HepG2 (cell line): ENCODE results near the gene INO80B. TPM values are rescaled to one million over a fixed set of nuclear protein-coding genes. Genes with fewer than 3 reads are reported as not detected.

Experiments
- BCL6 ChIP-seq: IDR thresholded peaks from 2 replicates; pipeline ENCODE4 v1.6.1; 2016; ENCODE audit warnings: missing genetic modification reagents, missing compliant biosample characterization
- DRAP1 ChIP-seq: IDR thresholded peaks from 2 replicates; pipeline ENCODE4 v1.6.1; 2016; ENCODE audit warnings: missing genetic modification reagents, missing compliant biosample characterization
- KAT7 ChIP-seq: IDR thresholded peaks from 2 replicates; pipeline ENCODE4 v1.6.1; 2018; ENCODE audit warnings: borderline replicate concordance, missing compliant biosample characterization
- KLF15 ChIP-seq: sonication (generic); formaldehyde crosslinking; IDR thresholded peaks from 2 replicates; pipeline ENCODE4 v1.8.1; 2023; ENCODE audit warnings: borderline replicate concordance, mild to moderate bottlenecking, inconsistent platforms, missing genetic modification reagents, mixed read lengths
- NFKBIZ ChIP-seq: IDR thresholded peaks from 2 replicates; pipeline ENCODE4 v1.6.1; 2018; ENCODE audit warnings: missing genetic modification reagents, missing compliant biosample characterization
- NONO ChIP-seq, 2 experiments: fragments of 450-650 bp in 1 of 2; sonication (generic) in 1 of 2; formaldehyde crosslinking in 1 of 2; IDR thresholded peaks in 1 of 2; conservative IDR thresholded peaks in 1 of 2; 2 replicates each; pipeline versions ENCODE4 v1.6.1 to v1.8.0; 2017 to 2022; ENCODE audit warnings: mild to moderate bottlenecking in 1 of 2, missing genetic modification reagents in 1 of 2, moderate library complexity in 1 of 2
- NRL ChIP-seq: sonication (generic); formaldehyde crosslinking; IDR thresholded peaks from 2 replicates; pipeline ENCODE4 v1.5.0; 2020; ENCODE audit warnings: missing genetic modification reagents, mild to moderate bottlenecking, moderate library complexity, borderline replicate concordance
- PHF20 ChIP-seq: sonication (generic); formaldehyde crosslinking; IDR thresholded peaks from 2 replicates; pipeline ENCODE4 v1.5.0; 2020; ENCODE audit warnings: mild to moderate bottlenecking, missing genetic modification reagents
- PHF5A ChIP-seq: IDR thresholded peaks from one replicate; pipeline ENCODE4 v1.6.1; 2018; ENCODE audit warnings: low read depth, missing genetic modification reagents; ENCODE audit not compliant: unreplicated experiment
- POLR2G ChIP-seq: fragments of 200-400 bp; formaldehyde crosslinking; IDR thresholded peaks from 2 replicates; pipeline ENCODE4 v1.6.1; 2018; ENCODE audit warnings: mild to moderate bottlenecking, low read depth, low read length, moderate library complexity
- RBFOX2 ChIP-seq: fragments of 200-400 bp; formaldehyde crosslinking; IDR thresholded peaks from 2 replicates; pipeline ENCODE4 v1.6.1; 2017; ENCODE audit warnings: low read depth, mild to moderate bottlenecking, low read length
- RBM22 ChIP-seq: fragments of 200-400 bp; formaldehyde crosslinking; optimal IDR thresholded peaks from 2 replicates; pipeline ENCODE3; 2017; ENCODE audit warnings: mild to moderate bottlenecking, low read length, moderate library complexity
- SMYD3 ChIP-seq: sonication (generic); formaldehyde crosslinking; IDR thresholded peaks from 2 replicates; pipeline ENCODE4 v1.8.1; 2023; ENCODE audit warnings: mild to moderate bottlenecking, missing genetic modification reagents
- SPEN ChIP-seq: sonication (generic); formaldehyde crosslinking; IDR thresholded peaks from 2 replicates; pipeline ENCODE4 v1.5.1; 2020; ENCODE audit warnings: low read depth, mild to moderate bottlenecking, missing genetic modification reagents
- TOPORS ChIP-seq: sonication (generic); formaldehyde crosslinking; IDR thresholded peaks from 2 replicates; pipeline ENCODE4 v1.8.0; 2023; ENCODE audit warnings: mild to moderate bottlenecking, missing genetic modification reagents
- USF2 ChIP-seq, 2 experiments: sonication (generic) in 1 of 2; formaldehyde crosslinking in 1 of 2; IDR thresholded peaks; 2 replicates each; pipeline versions ENCODE4 v1.5.1 to v1.6.1; 2011 to 2020; ENCODE audit warnings: borderline replicate concordance in 1 of 2, low read depth in 1 of 2, low read length in 1 of 2, mild to moderate bottlenecking in 1 of 2, missing genetic modification reagents in 1 of 2, moderate library complexity in 1 of 2
- ZFP41 ChIP-seq: sonication (generic); formaldehyde crosslinking; IDR thresholded peaks from 2 replicates; pipeline ENCODE4 v1.4.0; 2020; ENCODE audit warnings: mild to moderate bottlenecking, missing genetic modification reagents, borderline replicate concordance
- ZNF274 ChIP-seq: sonication (generic); formaldehyde crosslinking; IDR thresholded peaks from 2 replicates; pipeline ENCODE4 v1.5.1; 2020; ENCODE audit warnings: mild to moderate bottlenecking, missing genetic modification reagents
- ZNF414 ChIP-seq: sonication (generic); formaldehyde crosslinking; IDR thresholded peaks from 2 replicates; pipeline ENCODE4 v1.5.0; 2020; ENCODE audit warnings: missing genetic modification reagents
- ZNF431 ChIP-seq: sonication (generic); formaldehyde crosslinking; IDR thresholded peaks from 2 replicates; pipeline ENCODE4 v1.9.0; 2022; ENCODE audit warnings: missing genetic modification reagents, low read depth, mild to moderate bottlenecking, borderline replicate concordance
- ZNF530 ChIP-seq: sonication (generic); formaldehyde crosslinking; IDR thresholded peaks from 2 replicates; pipeline ENCODE4 v1.5.0; 2020; ENCODE audit warnings: low read depth, mild to moderate bottlenecking, missing genetic modification reagents
- ZNF607 ChIP-seq: sonication (generic); formaldehyde crosslinking; IDR thresholded peaks from 2 replicates; pipeline ENCODE4 v1.5.1; 2020; ENCODE audit warnings: missing genetic modification reagents, mild to moderate bottlenecking, borderline replicate concordance
- ZSCAN30 ChIP-seq: sonication (generic); formaldehyde crosslinking; IDR thresholded peaks from 2 replicates; pipeline ENCODE4 v1.5.0; 2020; ENCODE audit warnings: mild to moderate bottlenecking, missing genetic modification reagents
- polyA plus RNA-seq, 8 experiments: library from polyadenylated mRNA; depleted of rRNA in 3 of 8; stranded (reverse) in 7 of 8; unstranded in 1 of 8; fragments of >200 nt; fragmentation: Illumina TruSeq in 4 of 8; extraction: Trizol in 4 of 8; gene quantifications; 2 replicates each; pipeline versions ENCODE4 v1.2.1 to v1.2.3, GENCODE V29; 2011 to 2016; ENCODE audit warnings: low read depth in 4 of 8, missing spikeins in 1 of 8, mixed read lengths in 1 of 8; ENCODE audit not compliant: insufficient read depth in 1 of 8
- total RNA-seq, 5 experiments: library from RNA; depleted of rRNA; stranded (reverse); fragments of >200 nt; fragmentation: Illumina TruSeq; extraction: Trizol; gene quantifications; 2 replicates each; pipeline ENCODE4 v1.2.3, GENCODE V29; 2016; ENCODE audit warnings: low read depth in 1 of 5
- TF ChIP-seq, protein P1 (sequence below): sonication (generic); formaldehyde crosslinking; IDR thresholded peaks from 2 replicates; pipeline ENCODE4 v1.5.1; 2020; ENCODE audit warnings: mild to moderate bottlenecking, moderate library complexity, missing genetic modification reagents

INO80B gene
- total and polyA plus RNA-seq, 2 of the 13 experiments (the other 11 are each of a cell fraction or from before 2014, with no cell fraction given) = 6.2 to 14.5 TPM

GRCh38 chr2:74497777-74498499 lies 43.1 kb downstream of the INO80B start (continued):
- TF ChIP-seq, protein P1, sequence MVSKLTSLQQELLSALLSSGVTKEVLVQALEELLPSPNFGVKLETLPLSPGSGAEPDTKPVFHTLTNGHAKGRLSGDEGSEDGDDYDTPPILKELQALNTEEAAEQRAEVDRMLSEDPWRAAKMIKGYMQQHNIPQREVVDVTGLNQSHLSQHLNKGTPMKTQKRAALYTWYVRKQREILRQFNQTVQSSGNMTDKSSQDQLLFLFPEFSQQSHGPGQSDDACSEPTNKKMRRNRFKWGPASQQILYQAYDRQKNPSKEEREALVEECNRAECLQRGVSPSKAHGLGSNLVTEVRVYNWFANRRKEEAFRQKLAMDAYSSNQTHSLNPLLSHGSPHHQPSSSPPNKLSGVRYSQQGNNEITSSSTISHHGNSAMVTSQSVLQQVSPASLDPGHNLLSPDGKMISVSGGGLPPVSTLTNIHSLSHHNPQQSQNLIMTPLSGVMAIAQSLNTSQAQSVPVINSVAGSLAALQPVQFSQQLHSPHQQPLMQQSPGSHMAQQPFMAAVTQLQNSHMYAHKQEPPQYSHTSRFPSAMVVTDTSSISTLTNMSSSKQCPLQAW (CRISPR knock-in tag) = no peak
- TF ChIP-seq SMYD3 (CRISPR knock-in tag) (0 out of 2 replicates have a peak, but pooled peaks have one; percentile 26), ZSCAN30 (0 out of 2 replicates have a peak, but pooled peaks have one; percentile 26), RBM22 (no peak), ZNF607 (CRISPR knock-in tag) (no peak), NONO (IDR thresholded peaks at IDR 0.05) (no peak), NONO (CRISPR knock-in tag; conservative IDR thresholded peaks at IDR 0.05) (0 out of 2 replicates have a peak, but pooled peaks have one; percentile 12), ZNF530 (CRISPR knock-in tag) (0 out of 2 replicates have a peak, but pooled peaks have one; percentile 53), ZNF274 (CRISPR knock-in tag) (no peak), TOPORS (CRISPR knock-in tag) (0 out of 2 replicates have a peak, but pooled peaks have one; percentile 48), POLR2G (peak; percentile 20; the same call in 1 of the 2 replicates), NFKBIZ (no peak), PHF5A (no peak), RBFOX2 (peak; percentile 85), ZFP41 (CRISPR knock-in tag) (0 out of 2 replicates have a peak, but pooled peaks have one; percentile 63), ZNF414 (CRISPR knock-in tag) (no peak), BCL6 (CRISPR knock-in tag) (no peak), ZNF431 (CRISPR knock-in tag) (0 out of 2 replicates have a peak, but pooled peaks have one; percentile 22), USF2 (IDR thresholded peaks at IDR 0.05; ENCODE audit: low read depth, low read length) (no peak), USF2 (CRISPR knock-in tag; IDR thresholded peaks at IDR 0.05; ENCODE audit: borderline replicate concordance) (no peak), KAT7 (no peak; the same call in 1 of the 2 replicates), SPEN (CRISPR knock-in tag) (peak; percentile 51; the same call in 1 of the 2 replicates), DRAP1 (CRISPR knock-in tag) (no peak), NRL (peak; percentile 68), KLF15 (CRISPR knock-in tag) (no peak), PHF20 (CRISPR knock-in tag) (peak; percentile 32; the same call in 1 of the 2 replicates)
